Lung microvascular endothelial cell (primary cell): Measurements from ENCODE around the gene IKZF3. TPM values are rescaled to one million over a fixed set of nuclear protein-coding genes. Genes with fewer than 3 reads are reported as not detected.

Experiments
- DNase-seq, 2 donors: peaks; one replicate each; pipeline versions ENCODE4 v3.0.0 to v3.0.0-alpha.2; 2010; ENCODE audit warnings: low read depth in 2 of 2
- total RNA-seq: library from RNA; depleted of rRNA; stranded (reverse); fragments of >200 nt; gene quantifications from 2 replicates; pipeline ENCODE4 v1.2.1, GENCODE V29; 2014

IKZF3 gene
- total RNA-seq, 1 donor from 2014 or later = not detected

- no peak for DNase-seq
Observed at GRCh38 chr17:39816272-39816671, 47.8 kb downstream of the IKZF3 start.

GRCh38 chr17:39814497-39814896 is 49.6 kb downstream of the IKZF3 start:
- DNase-seq = no peak

- no peak for DNase-seq
Observed at GRCh38 chr17:39813631-39814030, 50.5 kb downstream of the IKZF3 start.

- no peak for DNase-seq
Observed at GRCh38 chr17:39812466-39812865, 51.6 kb downstream of the IKZF3 start.

- no peak for DNase-seq
Observed at GRCh38 chr17:39810939-39811728, 53.0 kb downstream of the IKZF3 start.

- no peak for DNase-seq
Observed at GRCh38 chr17:39809221-39809620, 54.9 kb downstream of the IKZF3 start.

- DNase-seq = no peak
Observed at GRCh38 chr17:39808409-39808997, 55.6 kb downstream of the IKZF3 start.

- DNase-seq = no peak
Observed at GRCh38 chr17:39804839-39805238, 59.3 kb downstream of the IKZF3 start.

GRCh38 chr17:39801055-39801454 is 63.1 kb downstream of the IKZF3 start:
- no peak for DNase-seq

GRCh38 chr17:39800540-39800939 is 63.6 kb downstream of the IKZF3 start:
- peak in 1 of 2 donors; percentile 32 for DNase-seq

GRCh38 chr17:39799395-39799794 is 64.7 kb downstream of the IKZF3 start:
- no peak for DNase-seq

GRCh38 chr17:39794249-39794970 is 69.7 kb downstream of the IKZF3 start:
- DNase-seq = no peak

GRCh38 chr17:39793301-39793872 is 70.7 kb downstream of the IKZF3 start:
- DNase-seq = no peak

- no peak for DNase-seq
Observed at GRCh38 chr17:39792526-39793221, 71.4 kb downstream of the IKZF3 start.

GRCh38 chr17:39791111-39791992 is 72.8 kb downstream of the IKZF3 start:
- no peak for DNase-seq

- no peak for DNase-seq
Observed at GRCh38 chr17:39787743-39788484, 76.2 kb downstream of the IKZF3 start.

- DNase-seq = no peak
Observed at GRCh38 chr17:39787041-39787440, 77.1 kb downstream of the IKZF3 start.

GRCh38 chr17:39782980-39783379 is 81.1 kb downstream of the IKZF3 start:
- DNase-seq = no peak

- no peak for DNase-seq
Observed at GRCh38 chr17:39782481-39782880, 81.6 kb downstream of the IKZF3 start.

- no peak for DNase-seq
Observed at GRCh38 chr17:39781861-39782213, 82.3 kb downstream of the IKZF3 start.
